PC-3 (cell line): Measurements from ENCODE around the gene SIRT2.

Experiments used
- CTCF ChIP-seq: fragments of 300-600 bp; sonication (generic); conservative IDR thresholded peaks from 2 replicates; pipeline ENCODE4 v1.5.1; 2017; ENCODE audit warnings: antibody characterized with exemption, low read depth, mild to moderate bottlenecking, low read length
- EZH2 ChIP-seq: fragments of 300-600 bp; sonication (generic); IDR thresholded peaks from one replicate; pipeline ENCODE4 v1.6.1; 2017; ENCODE audit warnings: antibody characterized with exemption, mild to moderate bottlenecking, low read length; ENCODE audit not compliant: unreplicated experiment

DNA sequence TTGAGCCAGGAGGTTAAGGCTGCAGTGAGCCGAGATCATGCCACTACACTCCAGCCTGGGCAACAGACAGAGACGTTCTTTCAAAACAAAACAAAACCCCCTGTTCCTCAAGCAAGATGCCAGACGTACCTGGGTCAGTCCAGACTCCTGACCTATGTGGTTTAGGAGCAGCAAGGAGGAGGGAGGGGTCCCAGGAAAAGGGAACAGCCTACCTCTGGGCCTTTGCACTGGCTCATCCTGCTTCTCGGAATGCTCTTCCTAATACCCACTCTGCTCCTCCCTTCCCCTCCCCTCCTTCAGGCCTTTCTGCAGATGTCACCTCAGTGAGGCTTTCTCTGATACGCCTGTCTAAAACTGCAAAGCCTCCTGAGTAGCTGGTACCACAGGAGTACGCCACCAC, 30.9 kb downstream of the SIRT2 start:
- TF ChIP-seq CTCF = no peak
- TF ChIP-seq EZH2 = no peak
